ENCODE data around the gene MMP11. TPM values are rescaled to one million over a fixed set of nuclear protein-coding genes. Genes with fewer than 3 reads are reported as not detected.
A peak's percentile ranks its signal among the peaks of the same experiment; 100 is the strongest.

Gene MMP11
- total and polyA plus RNA-seq, 2 of the 13 experiments (the other 11 are each of a cell fraction or from before 2014, with no cell fraction given), result 8.9 to 28.6 TPM

- TF ChIP-seq, protein P1, sequence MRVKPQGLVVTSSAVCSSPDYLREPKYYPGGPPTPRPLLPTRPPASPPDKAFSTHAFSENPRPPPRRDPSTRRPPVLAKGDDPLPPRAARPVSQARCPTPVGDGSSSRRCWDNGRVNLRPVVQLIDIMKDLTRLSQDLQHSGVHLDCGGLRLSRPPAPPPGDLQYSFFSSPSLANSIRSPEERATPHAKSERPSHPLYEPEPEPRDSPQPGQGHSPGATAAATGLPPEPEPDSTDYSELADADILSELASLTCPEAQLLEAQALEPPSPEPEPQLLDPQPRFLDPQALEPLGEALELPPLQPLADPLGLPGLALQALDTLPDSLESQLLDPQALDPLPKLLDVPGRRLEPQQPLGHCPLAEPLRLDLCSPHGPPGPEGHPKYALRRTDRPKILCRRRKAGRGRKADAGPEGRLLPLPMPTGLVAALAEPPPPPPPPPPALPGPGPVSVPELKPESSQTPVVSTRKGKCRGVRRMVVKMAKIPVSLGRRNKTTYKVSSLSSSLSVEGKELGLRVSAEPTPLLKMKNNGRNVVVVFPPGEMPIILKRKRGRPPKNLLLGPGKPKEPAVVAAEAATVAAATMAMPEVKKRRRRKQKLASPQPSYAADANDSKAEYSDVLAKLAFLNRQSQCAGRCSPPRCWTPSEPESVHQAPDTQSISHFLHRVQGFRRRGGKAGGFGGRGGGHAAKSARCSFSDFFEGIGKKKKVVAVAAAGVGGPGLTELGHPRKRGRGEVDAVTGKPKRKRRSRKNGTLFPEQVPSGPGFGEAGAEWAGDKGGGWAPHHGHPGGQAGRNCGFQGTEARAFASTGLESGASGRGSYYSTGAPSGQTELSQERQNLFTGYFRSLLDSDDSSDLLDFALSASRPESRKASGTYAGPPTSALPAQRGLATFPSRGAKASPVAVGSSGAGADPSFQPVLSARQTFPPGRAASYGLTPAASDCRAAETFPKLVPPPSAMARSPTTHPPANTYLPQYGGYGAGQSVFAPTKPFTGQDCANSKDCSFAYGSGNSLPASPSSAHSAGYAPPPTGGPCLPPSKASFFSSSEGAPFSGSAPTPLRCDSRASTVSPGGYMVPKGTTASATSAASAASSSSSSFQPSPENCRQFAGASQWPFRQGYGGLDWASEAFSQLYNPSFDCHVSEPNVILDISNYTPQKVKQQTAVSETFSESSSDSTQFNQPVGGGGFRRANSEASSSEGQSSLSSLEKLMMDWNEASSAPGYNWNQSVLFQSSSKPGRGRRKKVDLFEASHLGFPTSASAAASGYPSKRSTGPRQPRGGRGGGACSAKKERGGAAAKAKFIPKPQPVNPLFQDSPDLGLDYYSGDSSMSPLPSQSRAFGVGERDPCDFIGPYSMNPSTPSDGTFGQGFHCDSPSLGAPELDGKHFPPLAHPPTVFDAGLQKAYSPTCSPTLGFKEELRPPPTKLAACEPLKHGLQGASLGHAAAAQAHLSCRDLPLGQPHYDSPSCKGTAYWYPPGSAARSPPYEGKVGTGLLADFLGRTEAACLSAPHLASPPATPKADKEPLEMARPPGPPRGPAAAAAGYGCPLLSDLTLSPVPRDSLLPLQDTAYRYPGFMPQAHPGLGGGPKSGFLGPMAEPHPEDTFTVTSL (CRISPR knock-in tag; IDR thresholded peaks at IDR 0.05; ENCODE audit: borderline replicate concordance), result no peak
- TF ChIP-seq FOXK1 (CRISPR knock-in tag; IDR thresholded peaks at IDR 0.05; ENCODE audit: borderline replicate concordance, low read depth), result no peak
- no peak for TF ChIP-seq ATF1 (CRISPR knock-in tag; IDR thresholded peaks at IDR 0.05)
- TF ChIP-seq, protein P2, sequence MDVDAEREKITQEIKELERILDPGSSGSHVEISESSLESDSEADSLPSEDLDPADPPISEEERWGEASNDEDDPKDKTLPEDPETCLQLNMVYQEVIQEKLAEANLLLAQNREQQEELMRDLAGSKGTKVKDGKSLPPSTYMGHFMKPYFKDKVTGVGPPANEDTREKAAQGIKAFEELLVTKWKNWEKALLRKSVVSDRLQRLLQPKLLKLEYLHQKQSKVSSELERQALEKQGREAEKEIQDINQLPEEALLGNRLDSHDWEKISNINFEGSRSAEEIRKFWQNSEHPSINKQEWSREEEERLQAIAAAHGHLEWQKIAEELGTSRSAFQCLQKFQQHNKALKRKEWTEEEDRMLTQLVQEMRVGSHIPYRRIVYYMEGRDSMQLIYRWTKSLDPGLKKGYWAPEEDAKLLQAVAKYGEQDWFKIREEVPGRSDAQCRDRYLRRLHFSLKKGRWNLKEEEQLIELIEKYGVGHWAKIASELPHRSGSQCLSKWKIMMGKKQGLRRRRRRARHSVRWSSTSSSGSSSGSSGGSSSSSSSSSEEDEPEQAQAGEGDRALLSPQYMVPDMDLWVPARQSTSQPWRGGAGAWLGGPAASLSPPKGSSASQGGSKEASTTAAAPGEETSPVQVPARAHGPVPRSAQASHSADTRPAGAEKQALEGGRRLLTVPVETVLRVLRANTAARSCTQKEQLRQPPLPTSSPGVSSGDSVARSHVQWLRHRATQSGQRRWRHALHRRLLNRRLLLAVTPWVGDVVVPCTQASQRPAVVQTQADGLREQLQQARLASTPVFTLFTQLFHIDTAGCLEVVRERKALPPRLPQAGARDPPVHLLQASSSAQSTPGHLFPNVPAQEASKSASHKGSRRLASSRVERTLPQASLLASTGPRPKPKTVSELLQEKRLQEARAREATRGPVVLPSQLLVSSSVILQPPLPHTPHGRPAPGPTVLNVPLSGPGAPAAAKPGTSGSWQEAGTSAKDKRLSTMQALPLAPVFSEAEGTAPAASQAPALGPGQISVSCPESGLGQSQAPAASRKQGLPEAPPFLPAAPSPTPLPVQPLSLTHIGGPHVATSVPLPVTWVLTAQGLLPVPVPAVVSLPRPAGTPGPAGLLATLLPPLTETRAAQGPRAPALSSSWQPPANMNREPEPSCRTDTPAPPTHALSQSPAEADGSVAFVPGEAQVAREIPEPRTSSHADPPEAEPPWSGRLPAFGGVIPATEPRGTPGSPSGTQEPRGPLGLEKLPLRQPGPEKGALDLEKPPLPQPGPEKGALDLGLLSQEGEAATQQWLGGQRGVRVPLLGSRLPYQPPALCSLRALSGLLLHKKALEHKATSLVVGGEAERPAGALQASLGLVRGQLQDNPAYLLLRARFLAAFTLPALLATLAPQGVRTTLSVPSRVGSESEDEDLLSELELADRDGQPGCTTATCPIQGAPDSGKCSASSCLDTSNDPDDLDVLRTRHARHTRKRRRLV (CRISPR knock-in tag; IDR thresholded peaks at IDR 0.05), result no peak
- peak; percentile 9; the same call in 1 of the 2 replicates for TF ChIP-seq PITX1 (CRISPR knock-in tag; IDR thresholded peaks at IDR 0.05)
- peak; percentile 60 for TF ChIP-seq HDAC1 (CRISPR knock-in tag; IDR thresholded peaks at IDR 0.05)
- TF ChIP-seq ZBTB8A (CRISPR knock-in tag; IDR thresholded peaks at IDR 0.05; ENCODE audit: borderline replicate concordance, low read depth), result no peak
- TF ChIP-seq ARHGAP35 (CRISPR knock-in tag; IDR thresholded peaks at IDR 0.05; ENCODE audit: borderline replicate concordance), result no peak
- TF ChIP-seq ZNF30 (CRISPR knock-in tag; IDR thresholded peaks at IDR 0.05), result no peak
- TF ChIP-seq ZNF546 (CRISPR knock-in tag; conservative IDR thresholded peaks at IDR 0.05), result peak; percentile 78; the same call in 1 of the 2 replicates
- peak; percentile 81; the same call in 1 of the 2 replicates for TF ChIP-seq ZFX (CRISPR knock-in tag; IDR thresholded peaks at IDR 0.05; ENCODE audit: low read depth)
- TF ChIP-seq WIZ (CRISPR knock-in tag; IDR thresholded peaks at IDR 0.05), result no peak
- TF ChIP-seq REST (IDR thresholded peaks at IDR 0.05; ENCODE audit: borderline replicate concordance in 1 of 2, low read depth in 1 of 2, low read length in 2 of 2), result no peak
- peak; percentile 80 for TF ChIP-seq YY1 (IDR thresholded peaks at IDR 0.05; ENCODE audit: insufficient read depth, insufficient replicate concordance, low read depth, low read length)
Observed at GRCh38 chr22:23750714-23751440, 21.8 kb upstream of the MMP11 start, which contains the start of gene ZNF70 (continued).
